ENCODE data around the gene SPDYE4. TPM values are rescaled to one million over a fixed set of nuclear protein-coding genes. Genes with fewer than 3 reads are reported as not detected.

SPDYE4 gene
- total and polyA plus RNA-seq, 2 donors (not counting 1 experiment from before 2014, with no cell fraction given): not detected

DNA sequence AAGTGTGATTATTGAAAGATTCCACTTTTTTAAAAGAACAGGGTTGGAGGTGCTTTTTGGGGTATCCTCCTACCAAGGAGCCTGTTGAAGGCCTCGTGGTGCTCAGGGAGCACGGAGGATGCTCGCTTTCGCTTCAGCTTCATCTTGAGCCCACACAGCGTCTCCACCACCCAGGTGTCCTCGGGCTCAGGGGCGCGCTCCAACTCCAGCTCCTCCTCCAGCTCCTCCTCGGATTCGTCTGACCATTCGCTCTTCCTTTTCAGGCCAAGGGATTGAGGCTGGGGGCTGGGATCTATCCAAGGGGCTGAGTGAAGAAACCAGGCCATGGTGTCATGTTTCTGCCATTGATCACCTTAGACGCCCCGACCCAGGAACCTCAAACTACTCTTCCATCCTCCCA is 1.2 kb downstream of the SPDYE4 start:
- no peaks in the 10 kb centered on the region for H3K79me2 ChIP-seq (ENCODE audit: control insufficient read depth, insufficient read depth, low read length)
- H3K9me3 ChIP-seq (ENCODE audit: control insufficient read depth, insufficient read depth, low read depth, low read length): no peaks in the 10 kb centered on the region
- H3K27ac ChIP-seq (ENCODE audit: insufficient read depth, low read length): no peak overlapping the region
- H3K27me3 ChIP-seq (ENCODE audit: control insufficient read depth, insufficient read depth, low read length): peaks cover 5% of the 10 kb centered on the region
- no peak overlapping the region for H2AFZ ChIP-seq (ENCODE audit: low read length)
- H3K4me1 ChIP-seq (ENCODE audit: control insufficient read depth, extremely low read depth, insufficient read depth, low read length): no peaks in the 10 kb centered on the region
- H3K4me3 ChIP-seq (replicated peaks in 1 of 4; ENCODE audit: control extremely low read depth in 1 of 4, insufficient read depth in 1 of 4, low read depth in 3 of 4, low read length in 4 of 4): no peak overlapping the region
- DNase-seq (ENCODE audit: low read depth in 2 of 2): no peak
- H3K4me2 ChIP-seq (ENCODE audit: extremely low read depth, insufficient read depth, low read length): no peak overlapping the region
- TF ChIP-seq EZH2 (IDR thresholded peaks at IDR 0.05; ENCODE audit: low read length, missing control alignments) (no peak), CTCF (conservative IDR thresholded peaks at IDR 0.05 in 1 of 2, IDR thresholded peaks at IDR 0.05 in 1 of 2; ENCODE audit: low read depth in 1 of 2, low read length in 2 of 2) (no peak)
- no peaks in the 10 kb centered on the region for H3K36me3 ChIP-seq (ENCODE audit: control insufficient read depth, insufficient read depth, low read length)
- H3K9ac ChIP-seq (ENCODE audit: insufficient read depth, low read length): no peak overlapping the region
- H4K20me1 ChIP-seq (ENCODE audit: control insufficient read depth, extremely low read depth, insufficient read depth, low read length): no peaks in the 10 kb centered on the region

DNA sequence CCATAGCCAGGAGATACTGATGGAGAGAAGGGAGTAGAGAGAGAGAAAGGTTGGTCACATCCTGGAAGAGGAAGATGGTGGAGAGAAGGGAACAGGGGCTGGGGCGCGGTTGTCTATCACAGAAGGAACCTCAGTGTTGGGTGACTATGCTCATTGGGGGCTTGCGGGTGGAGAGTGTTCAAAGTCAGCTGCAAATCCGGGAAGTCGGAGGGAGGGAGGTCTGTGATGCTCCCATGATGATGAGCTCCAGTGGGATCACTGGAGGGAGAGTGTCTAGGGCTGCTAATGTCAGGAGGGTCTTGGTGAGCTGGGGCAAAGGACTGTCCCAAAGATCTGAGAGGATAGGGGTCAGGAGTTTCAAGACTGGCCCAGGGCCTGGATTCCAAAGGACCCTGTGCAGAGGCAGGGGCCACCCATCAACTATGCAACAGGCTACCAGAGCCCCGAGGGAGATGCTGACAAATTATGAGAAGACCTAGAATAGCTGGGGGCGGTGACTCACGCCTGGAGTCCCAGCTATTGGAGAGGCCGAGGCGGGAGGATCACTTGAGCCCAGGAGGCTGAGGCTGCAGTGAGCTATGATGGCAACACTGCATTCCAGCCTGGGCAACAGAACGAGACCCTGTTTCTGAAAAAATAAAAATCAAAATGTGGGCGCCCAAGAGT is 2.6 kb downstream of the SPDYE4 start:
- TF ChIP-seq CTCF (conservative IDR thresholded peaks at IDR 0.05 in 1 of 2, IDR thresholded peaks at IDR 0.05 in 1 of 2; ENCODE audit: low read depth in 1 of 2, low read length in 2 of 2) (no peak), EZH2 (IDR thresholded peaks at IDR 0.05; ENCODE audit: low read length, missing control alignments) (no peak)
- Histone ChIP-seq H3K4me1 (ENCODE audit: control insufficient read depth, extremely low read depth, insufficient read depth, low read length) (no peaks in the 10 kb centered on the region), H3K4me2 (ENCODE audit: extremely low read depth, insufficient read depth, low read length) (no peak overlapping the region), H3K4me3 (replicated peaks in 1 of 4; ENCODE audit: control extremely low read depth in 1 of 4, insufficient read depth in 1 of 4, low read depth in 3 of 4, low read length in 4 of 4) (no peak overlapping the region), H3K79me2 (ENCODE audit: control insufficient read depth, insufficient read depth, low read length) (no peaks in the 10 kb centered on the region), H4K20me1 (ENCODE audit: control insufficient read depth, extremely low read depth, insufficient read depth, low read length) (no peaks in the 10 kb centered on the region), H2AFZ (ENCODE audit: low read length) (no peak overlapping the region), H3K36me3 (ENCODE audit: control insufficient read depth, insufficient read depth, low read length) (no peaks in the 10 kb centered on the region), H3K27ac (ENCODE audit: insufficient read depth, low read length) (no peak overlapping the region), H3K27me3 (ENCODE audit: control insufficient read depth, insufficient read depth, low read length) (peaks cover 5% of the 10 kb centered on the region), H3K9ac (ENCODE audit: insufficient read depth, low read length) (no peak overlapping the region), H3K9me3 (ENCODE audit: control insufficient read depth, insufficient read depth, low read depth, low read length) (no peaks in the 10 kb centered on the region)
- DNase-seq (ENCODE audit: low read depth in 2 of 2): no peak

- peaks cover 5% of the 10 kb centered on the region for H3K27me3 ChIP-seq (ENCODE audit: control insufficient read depth, insufficient read depth, low read length)
These were observed 3.5 kb downstream of the SPDYE4 start for GRCh38 chr17:8754890-8755289.

More at GRCh38 chr17:8754890-8755289, 3.5 kb downstream of the SPDYE4 start:
- no peak overlapping the region for H3K27ac ChIP-seq (ENCODE audit: insufficient read depth, low read length)
- H3K79me2 ChIP-seq (ENCODE audit: control insufficient read depth, insufficient read depth, low read length): no peaks in the 10 kb centered on the region
- DNase-seq (ENCODE audit: low read depth in 2 of 2): no peak
- no peak overlapping the region for H3K4me2 ChIP-seq (ENCODE audit: extremely low read depth, insufficient read depth, low read length)
- H3K9ac ChIP-seq (ENCODE audit: insufficient read depth, low read length): no peak overlapping the region
- no peak overlapping the region for H2AFZ ChIP-seq (ENCODE audit: low read length)
- no peak overlapping the region for H3K4me3 ChIP-seq (replicated peaks in 1 of 4; ENCODE audit: control extremely low read depth in 1 of 4, insufficient read depth in 1 of 4, low read depth in 3 of 4, low read length in 4 of 4)
- no peaks in the 10 kb centered on the region for H4K20me1 ChIP-seq (ENCODE audit: control insufficient read depth, extremely low read depth, insufficient read depth, low read length)
- H3K4me1 ChIP-seq (ENCODE audit: control insufficient read depth, extremely low read depth, insufficient read depth, low read length): no peaks in the 10 kb centered on the region
- H3K9me3 ChIP-seq (ENCODE audit: control insufficient read depth, insufficient read depth, low read depth, low read length): no peaks in the 10 kb centered on the region
- no peaks in the 10 kb centered on the region for H3K36me3 ChIP-seq (ENCODE audit: control insufficient read depth, insufficient read depth, low read length)
- TF ChIP-seq CTCF (conservative IDR thresholded peaks at IDR 0.05 in 1 of 2, IDR thresholded peaks at IDR 0.05 in 1 of 2; ENCODE audit: low read depth in 1 of 2, low read length in 2 of 2) (no peak), EZH2 (IDR thresholded peaks at IDR 0.05; ENCODE audit: low read length, missing control alignments) (no peak)
